GM12874 (cell line): ENCODE data around the gene LVRN.

Source experiments
- CTCF ChIP-seq: IDR thresholded peaks from 2 replicates; pipeline ENCODE4 v1.5.1; 2011; ENCODE audit warnings: low read depth, mild to moderate bottlenecking, control low read depth, low read length, moderate library complexity; ENCODE audit not compliant: insufficient read depth

The LVRN gene

GRCh38 chr5:115952588-115952987, 9.7 kb upstream of the LVRN start:
- no peak for TF ChIP-seq CTCF

- TF ChIP-seq CTCF: no peak
These were observed 8.1 kb upstream of the LVRN start for GRCh38 chr5:115954144-115954543.

- TF ChIP-seq CTCF: no peak
These were observed 5.3 kb upstream of the LVRN start for GRCh38 chr5:115956957-115957356.

GRCh38 chr5:115961381-115962238, 665 bp upstream of the LVRN start:
- no peak for TF ChIP-seq CTCF

GRCh38 chr5:115962565-115963402, 509 bp downstream of the LVRN start:
- no peak for TF ChIP-seq CTCF

GRCh38 chr5:115963566-115963965, 1.3 kb downstream of the LVRN start:
- no peak for TF ChIP-seq CTCF

- no peak for TF ChIP-seq CTCF
These were observed 6.5 kb downstream of the LVRN start for GRCh38 chr5:115968770-115969169.
